Measurements from ENCODE around the gene ABL1.

DNA sequence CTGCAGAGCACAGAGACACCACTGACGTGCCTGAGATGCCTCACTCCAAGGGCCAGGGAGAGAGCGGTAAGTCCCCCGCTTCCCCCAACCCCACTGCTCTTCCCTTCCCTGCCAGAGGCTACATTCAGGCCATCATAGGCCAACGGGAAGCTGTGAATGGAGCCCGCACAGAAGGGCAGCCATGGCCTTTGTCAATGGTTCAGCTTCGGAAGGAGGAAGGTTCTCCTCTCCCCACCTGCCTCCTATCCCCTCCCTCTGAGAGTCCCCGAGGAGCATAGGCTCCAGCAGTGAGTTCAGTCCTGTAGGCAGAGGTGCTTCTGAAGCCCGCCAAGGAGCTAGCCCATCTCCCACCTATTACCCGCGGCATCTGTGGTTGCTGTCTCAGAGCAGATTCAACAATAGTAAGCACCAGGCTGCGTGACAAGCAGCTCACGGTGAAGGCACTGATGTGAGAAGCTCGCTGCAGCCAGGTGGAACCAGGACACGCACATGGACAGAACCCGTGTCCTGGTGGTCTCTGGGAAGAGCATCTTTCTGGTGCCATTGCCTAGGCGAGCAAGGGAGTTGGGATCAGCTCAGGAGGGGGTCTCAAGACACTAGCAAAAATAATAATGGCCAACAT is 45.7 kb downstream of the ABL1 start:
- TF ChIP-seq, protein P1, sequence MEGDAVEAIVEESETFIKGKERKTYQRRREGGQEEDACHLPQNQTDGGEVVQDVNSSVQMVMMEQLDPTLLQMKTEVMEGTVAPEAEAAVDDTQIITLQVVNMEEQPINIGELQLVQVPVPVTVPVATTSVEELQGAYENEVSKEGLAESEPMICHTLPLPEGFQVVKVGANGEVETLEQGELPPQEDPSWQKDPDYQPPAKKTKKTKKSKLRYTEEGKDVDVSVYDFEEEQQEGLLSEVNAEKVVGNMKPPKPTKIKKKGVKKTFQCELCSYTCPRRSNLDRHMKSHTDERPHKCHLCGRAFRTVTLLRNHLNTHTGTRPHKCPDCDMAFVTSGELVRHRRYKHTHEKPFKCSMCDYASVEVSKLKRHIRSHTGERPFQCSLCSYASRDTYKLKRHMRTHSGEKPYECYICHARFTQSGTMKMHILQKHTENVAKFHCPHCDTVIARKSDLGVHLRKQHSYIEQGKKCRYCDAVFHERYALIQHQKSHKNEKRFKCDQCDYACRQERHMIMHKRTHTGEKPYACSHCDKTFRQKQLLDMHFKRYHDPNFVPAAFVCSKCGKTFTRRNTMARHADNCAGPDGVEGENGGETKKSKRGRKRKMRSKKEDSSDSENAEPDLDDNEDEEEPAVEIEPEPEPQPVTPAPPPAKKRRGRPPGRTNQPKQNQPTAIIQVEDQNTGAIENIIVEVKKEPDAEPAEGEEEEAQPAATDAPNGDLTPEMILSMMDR (conservative IDR thresholded peaks at IDR 0.05), result no peak
- no peak for TF ChIP-seq ZFX (IDR thresholded peaks at IDR 0.05)

Measured in C4-2B (cell line).